Vagina (tissue), 2 donors: Measurements from ENCODE around the gene GSTM2.

Experiments used
- POLR2A ChIP-seq, 2 donors: fragments of 450-650 bp; IDR thresholded peaks; one replicate each; pipeline ENCODE4 v1.6.1; 2017; ENCODE audit warnings: antibody characterized with exemption in 2 of 2, mild to moderate bottlenecking in 2 of 2, moderate library complexity in 2 of 2
- POLR2AphosphoS5 ChIP-seq, 2 donors: sonication (generic); formaldehyde crosslinking; IDR thresholded peaks; one replicate each; pipeline ENCODE4 v1.9.0; 2017; ENCODE audit warnings: antibody characterized with exemption in 2 of 2, mild to moderate bottlenecking in 2 of 2, low read depth in 1 of 2; ENCODE audit not compliant: insufficient read depth in 1 of 2
- TF ChIP-seq, protein P1 (sequence below), 3 experiments: fragments of 450-650 bp in 2 of 3; fragments of 200-600 bp in 1 of 3; sonication (generic) in 1 of 3; IDR thresholded peaks; one replicate each; pipeline ENCODE4 v1.5.1; 2017 to 2019; ENCODE audit warnings: antibody characterized with exemption in 3 of 3, mild to moderate bottlenecking in 2 of 3, moderate library complexity in 2 of 3

DNA sequence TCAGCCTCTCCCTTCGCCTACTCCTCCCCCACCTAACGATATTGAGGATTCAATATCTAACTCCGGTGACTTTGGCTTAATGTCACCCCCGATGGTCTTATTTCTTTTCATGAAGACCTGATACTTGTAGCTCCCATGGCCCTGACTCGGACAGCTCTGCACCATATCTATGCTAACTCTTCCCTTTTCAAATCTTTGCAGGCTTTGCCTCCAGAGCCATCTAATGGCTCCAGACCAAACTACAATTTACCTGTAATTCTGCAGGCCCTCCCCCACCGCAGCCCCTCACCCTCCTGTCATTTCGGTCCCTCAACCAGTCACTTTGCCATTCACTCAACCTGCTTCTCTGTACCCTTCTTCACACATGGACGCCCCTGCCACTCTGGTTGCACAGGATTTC is 36.3 kb downstream of the GSTM2 start:
- TF ChIP-seq, protein P1, sequence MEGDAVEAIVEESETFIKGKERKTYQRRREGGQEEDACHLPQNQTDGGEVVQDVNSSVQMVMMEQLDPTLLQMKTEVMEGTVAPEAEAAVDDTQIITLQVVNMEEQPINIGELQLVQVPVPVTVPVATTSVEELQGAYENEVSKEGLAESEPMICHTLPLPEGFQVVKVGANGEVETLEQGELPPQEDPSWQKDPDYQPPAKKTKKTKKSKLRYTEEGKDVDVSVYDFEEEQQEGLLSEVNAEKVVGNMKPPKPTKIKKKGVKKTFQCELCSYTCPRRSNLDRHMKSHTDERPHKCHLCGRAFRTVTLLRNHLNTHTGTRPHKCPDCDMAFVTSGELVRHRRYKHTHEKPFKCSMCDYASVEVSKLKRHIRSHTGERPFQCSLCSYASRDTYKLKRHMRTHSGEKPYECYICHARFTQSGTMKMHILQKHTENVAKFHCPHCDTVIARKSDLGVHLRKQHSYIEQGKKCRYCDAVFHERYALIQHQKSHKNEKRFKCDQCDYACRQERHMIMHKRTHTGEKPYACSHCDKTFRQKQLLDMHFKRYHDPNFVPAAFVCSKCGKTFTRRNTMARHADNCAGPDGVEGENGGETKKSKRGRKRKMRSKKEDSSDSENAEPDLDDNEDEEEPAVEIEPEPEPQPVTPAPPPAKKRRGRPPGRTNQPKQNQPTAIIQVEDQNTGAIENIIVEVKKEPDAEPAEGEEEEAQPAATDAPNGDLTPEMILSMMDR (IDR thresholded peaks at IDR 0.05) = no peak
- TF ChIP-seq POLR2A (IDR thresholded peaks at IDR 0.05) = no peak
- no peak for TF ChIP-seq POLR2AphosphoS5 (IDR thresholded peaks at IDR 0.05; ENCODE audit: insufficient read depth in 1 of 2, low read depth in 1 of 2)
